ENCODE measurements around the gene USP24.

DNA sequence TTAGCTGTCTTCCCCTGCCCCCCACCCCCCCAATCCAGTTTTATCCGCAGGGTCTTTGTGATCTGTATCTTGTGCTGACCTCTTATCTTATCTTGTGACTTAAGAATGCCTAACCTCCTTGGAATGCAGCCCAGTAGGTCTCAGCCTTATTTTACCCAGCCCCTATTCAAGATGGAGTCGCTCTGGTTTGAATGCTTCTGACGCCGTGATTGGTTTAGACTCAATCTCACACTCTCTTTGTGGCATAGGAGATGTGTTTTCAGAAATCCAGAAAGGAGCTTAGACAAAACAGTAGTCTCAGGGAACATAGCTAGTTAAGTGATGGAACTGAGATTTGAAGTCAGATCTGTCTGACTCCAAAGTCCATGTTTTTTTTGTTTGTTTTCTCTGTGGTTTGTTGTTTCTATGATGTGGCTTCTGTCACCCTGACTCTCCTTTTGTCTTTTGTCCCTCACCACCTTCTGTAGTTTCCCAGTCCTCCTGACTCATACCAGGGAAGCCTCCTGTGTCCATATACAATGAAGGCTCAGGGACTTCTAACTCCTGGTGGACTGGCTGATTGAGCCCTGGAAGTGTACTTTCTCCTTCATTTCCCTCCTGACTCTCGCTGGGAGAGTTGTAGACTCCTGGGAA is 18.1 kb upstream of the USP24 start:
- TF ChIP-seq EP300 (IDR thresholded peaks at IDR 0.05) = no peak
- TF ChIP-seq, protein P1, sequence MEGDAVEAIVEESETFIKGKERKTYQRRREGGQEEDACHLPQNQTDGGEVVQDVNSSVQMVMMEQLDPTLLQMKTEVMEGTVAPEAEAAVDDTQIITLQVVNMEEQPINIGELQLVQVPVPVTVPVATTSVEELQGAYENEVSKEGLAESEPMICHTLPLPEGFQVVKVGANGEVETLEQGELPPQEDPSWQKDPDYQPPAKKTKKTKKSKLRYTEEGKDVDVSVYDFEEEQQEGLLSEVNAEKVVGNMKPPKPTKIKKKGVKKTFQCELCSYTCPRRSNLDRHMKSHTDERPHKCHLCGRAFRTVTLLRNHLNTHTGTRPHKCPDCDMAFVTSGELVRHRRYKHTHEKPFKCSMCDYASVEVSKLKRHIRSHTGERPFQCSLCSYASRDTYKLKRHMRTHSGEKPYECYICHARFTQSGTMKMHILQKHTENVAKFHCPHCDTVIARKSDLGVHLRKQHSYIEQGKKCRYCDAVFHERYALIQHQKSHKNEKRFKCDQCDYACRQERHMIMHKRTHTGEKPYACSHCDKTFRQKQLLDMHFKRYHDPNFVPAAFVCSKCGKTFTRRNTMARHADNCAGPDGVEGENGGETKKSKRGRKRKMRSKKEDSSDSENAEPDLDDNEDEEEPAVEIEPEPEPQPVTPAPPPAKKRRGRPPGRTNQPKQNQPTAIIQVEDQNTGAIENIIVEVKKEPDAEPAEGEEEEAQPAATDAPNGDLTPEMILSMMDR (IDR thresholded peaks at IDR 0.05) = no peak
